Kidney (tissue), 14 donors: ENCODE data around the gene KIF11. TPM values are rescaled to one million over a fixed set of nuclear protein-coding genes. Genes with fewer than 3 reads are reported as not detected.

Experiments used
- DNase-seq, 5 donors: peaks; one replicate each; pipeline ENCODE4 v3.0.0-alpha.2; 2013 to 2020
- FAIRE-seq: peaks from 2 replicates; lab custom pipeline; 2012; peaks lifted over from hg19 to GRCh38; lab: Jason Lieb, UNC
- H3K27ac ChIP-seq, 2 donors: one replicate each; pipeline ENCODE4 v1.7.0; 2013; ENCODE audit warnings: low read depth in 2 of 2, low read length in 2 of 2, inconsistent platforms in 1 of 2
- H3K27me3 ChIP-seq: one replicate; pipeline ENCODE4 v1.7.1; 2013; ENCODE audit warnings: low read length, inconsistent platforms; ENCODE audit not compliant: control insufficient read depth, insufficient read depth
- H3K36me3 ChIP-seq, 3 donors: one replicate each; pipeline versions ENCODE4 v1.7.0 to v1.7.1; 2013; ENCODE audit warnings: low read length in 3 of 3, control low read depth in 1 of 3, inconsistent platforms in 1 of 3; ENCODE audit not compliant: insufficient read depth in 3 of 3, control insufficient read depth in 2 of 3
- H3K4me1 ChIP-seq, 3 donors: one replicate each; pipeline versions ENCODE4 v1.7.0 to v1.7.1; 2013; ENCODE audit warnings: low read length in 3 of 3, inconsistent platforms in 1 of 3, low read depth in 1 of 3; ENCODE audit not compliant: control insufficient read depth in 2 of 3, insufficient read depth in 2 of 3
- H3K4me3 ChIP-seq, 3 donors: one replicate each; pipeline versions ENCODE4 v1.7.0 to v1.8.1; 2013; ENCODE audit warnings: low read length in 3 of 3, control low read depth in 1 of 3, inconsistent platforms in 1 of 3
- H3K9ac ChIP-seq, 3 donors: one replicate each; pipeline versions ENCODE4 v1.7.0 to v1.7.1; 2013; ENCODE audit warnings: low read length in 3 of 3, control low read depth in 1 of 3, inconsistent platforms in 1 of 3
- H3K9me3 ChIP-seq, 3 donors: one replicate each; pipeline versions ENCODE4 v1.7.0 to v1.7.1; 2013; ENCODE audit warnings: low read length in 3 of 3, control low read depth in 1 of 3, inconsistent platforms in 1 of 3; ENCODE audit not compliant: control insufficient read depth in 2 of 3, insufficient read depth in 1 of 3
- intact Hi-C: fragments of 100-400 bp; cut with DNase I; formaldehyde crosslinking; loops from one replicate; pipeline ENCODE4 v1.11.1; 2022
- polyA plus RNA-seq: library from polyadenylated mRNA; stranded (reverse); fragments of 350-450 nt; fragmentation: Illumina TruSeq; extraction: RNeasy Lipid Tissue Mini Kit (QIAGEN cat#74804); gene quantifications from one replicate; pipeline ENCODE4 v1.2.3, GENCODE V29; 2014; ENCODE audit warnings: low read depth, low replicate concordance; ENCODE audit not compliant: insufficient read depth
- total RNA-seq: library from RNA; stranded (reverse); fragmentation: NEBNext Ultra II Directional; extraction: Animal tissue kit (Norgen Biotek cat#: 25700); gene quantifications from one replicate; pipeline ENCODE4 v1.2.1, GENCODE V29; 2021
- TF ChIP-seq, protein P1 (sequence below): IDR thresholded peaks from 3 replicates; pipeline ENCODE4 v1.5.1; 2012; ENCODE audit warnings: mild to moderate bottlenecking, moderate library complexity, borderline replicate concordance; ENCODE audit not compliant: insufficient read depth; ENCODE audit errors: extremely low read depth
- donor health status: control.
- donor health status: control.
- donor health status: control.
- donor health status: control.
- donor health status: control.
- donor health status: DM: yes; HTN: yes; CAD: no.
- donor health status: Normal renal cell carcinoma (clear cell type).

KIF11 gene
- total and polyA plus RNA-seq, 2 donors from 2014 or later, result 0.39 to 1.6 TPM

DNA sequence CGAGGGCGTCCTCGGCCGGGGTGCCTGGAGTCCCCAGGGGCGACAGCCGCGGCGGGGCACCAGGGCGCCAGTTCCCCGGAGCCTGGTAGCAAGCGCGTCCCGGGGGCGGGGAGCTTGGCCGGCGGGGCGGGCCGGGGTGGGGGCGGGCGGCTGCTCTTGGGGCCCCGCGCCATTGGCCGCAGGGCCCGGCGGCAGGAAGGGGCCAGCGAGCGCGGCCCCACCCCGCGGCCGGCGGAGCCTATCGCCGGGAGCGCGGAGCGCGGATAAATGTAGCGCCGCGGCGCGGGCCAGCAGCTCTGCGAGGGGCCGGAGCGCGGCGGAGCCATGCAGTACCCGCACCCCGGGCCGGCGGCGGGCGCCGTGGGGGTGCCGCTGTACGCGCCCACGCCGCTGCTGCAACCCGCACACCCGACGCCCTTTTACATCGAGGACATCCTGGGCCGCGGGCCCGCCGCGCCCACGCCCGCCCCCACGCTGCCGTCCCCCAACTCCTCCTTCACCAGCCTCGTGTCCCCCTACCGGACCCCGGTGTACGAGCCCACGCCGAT, 96.8 kb downstream of the KIF11 start, which contains the start of gene HHEX:
HHEX (plus strand) TSS at position 293 of the 548 bp plus-strand sequence; CDS start at position 325, 32 bp downstream.
- H3K4me3 ChIP-seq, result peak within 1 kb of the TSS; percentile 4 to 50 (median 43)
- FAIRE-seq (no peak), DNase-seq (peak in 4 of 5 donors; percentile 21 to 72 (median 50))
- intact Hi-C loops, result no loop called here
- H3K4me1 ChIP-seq, result no peaks in the 10 kb centered on the region
- H3K9me3 ChIP-seq, result peaks cover 0 to 4% (median 0%) of the 10 kb centered on the region in 3 donors
- no peak within 1 kb of the TSS for H3K9ac ChIP-seq
- H3K27ac ChIP-seq, result peak within 1 kb of the TSS; percentile 63 to 80
- peaks cover 47% of the 10 kb centered on the region for H3K27me3 ChIP-seq
- TF ChIP-seq, protein P1, sequence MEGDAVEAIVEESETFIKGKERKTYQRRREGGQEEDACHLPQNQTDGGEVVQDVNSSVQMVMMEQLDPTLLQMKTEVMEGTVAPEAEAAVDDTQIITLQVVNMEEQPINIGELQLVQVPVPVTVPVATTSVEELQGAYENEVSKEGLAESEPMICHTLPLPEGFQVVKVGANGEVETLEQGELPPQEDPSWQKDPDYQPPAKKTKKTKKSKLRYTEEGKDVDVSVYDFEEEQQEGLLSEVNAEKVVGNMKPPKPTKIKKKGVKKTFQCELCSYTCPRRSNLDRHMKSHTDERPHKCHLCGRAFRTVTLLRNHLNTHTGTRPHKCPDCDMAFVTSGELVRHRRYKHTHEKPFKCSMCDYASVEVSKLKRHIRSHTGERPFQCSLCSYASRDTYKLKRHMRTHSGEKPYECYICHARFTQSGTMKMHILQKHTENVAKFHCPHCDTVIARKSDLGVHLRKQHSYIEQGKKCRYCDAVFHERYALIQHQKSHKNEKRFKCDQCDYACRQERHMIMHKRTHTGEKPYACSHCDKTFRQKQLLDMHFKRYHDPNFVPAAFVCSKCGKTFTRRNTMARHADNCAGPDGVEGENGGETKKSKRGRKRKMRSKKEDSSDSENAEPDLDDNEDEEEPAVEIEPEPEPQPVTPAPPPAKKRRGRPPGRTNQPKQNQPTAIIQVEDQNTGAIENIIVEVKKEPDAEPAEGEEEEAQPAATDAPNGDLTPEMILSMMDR, result no peak
- H3K36me3 ChIP-seq, result no peaks in the 10 kb centered on the region

DNA sequence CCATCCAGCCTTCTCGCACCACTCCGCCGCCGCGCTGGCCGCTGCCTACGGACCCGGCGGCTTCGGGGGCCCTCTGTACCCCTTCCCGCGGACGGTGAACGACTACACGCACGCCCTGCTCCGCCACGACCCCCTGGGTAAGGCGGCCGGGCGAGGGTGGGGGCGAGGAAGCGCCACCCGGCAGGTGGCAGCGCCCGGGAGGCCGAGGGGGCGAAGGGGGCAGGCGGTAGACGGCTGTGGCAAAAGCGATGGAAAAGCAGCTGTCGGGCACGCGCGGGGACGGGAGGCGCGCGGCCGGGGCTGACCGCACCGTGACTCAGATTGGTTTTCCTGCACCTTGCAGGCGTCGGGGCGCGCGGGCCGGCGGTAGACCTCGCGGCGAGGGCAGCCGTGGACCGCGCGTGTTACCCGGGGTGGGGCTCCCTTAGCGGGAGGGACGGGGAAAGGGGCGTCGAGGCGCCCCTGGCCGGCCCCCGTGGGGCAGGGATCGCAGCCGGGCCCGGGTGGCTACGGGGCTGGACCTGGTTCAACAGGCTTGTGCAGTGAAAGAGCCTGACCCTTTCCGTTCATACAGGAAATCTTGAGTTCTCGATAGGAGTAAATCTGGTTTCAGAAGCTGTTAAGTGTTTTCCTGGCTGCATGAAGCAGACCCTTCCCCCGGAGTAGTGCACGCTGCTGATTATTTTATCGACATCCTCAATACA, 97.4 kb downstream of the KIF11 start:
- FAIRE-seq, result no peak

DNA sequence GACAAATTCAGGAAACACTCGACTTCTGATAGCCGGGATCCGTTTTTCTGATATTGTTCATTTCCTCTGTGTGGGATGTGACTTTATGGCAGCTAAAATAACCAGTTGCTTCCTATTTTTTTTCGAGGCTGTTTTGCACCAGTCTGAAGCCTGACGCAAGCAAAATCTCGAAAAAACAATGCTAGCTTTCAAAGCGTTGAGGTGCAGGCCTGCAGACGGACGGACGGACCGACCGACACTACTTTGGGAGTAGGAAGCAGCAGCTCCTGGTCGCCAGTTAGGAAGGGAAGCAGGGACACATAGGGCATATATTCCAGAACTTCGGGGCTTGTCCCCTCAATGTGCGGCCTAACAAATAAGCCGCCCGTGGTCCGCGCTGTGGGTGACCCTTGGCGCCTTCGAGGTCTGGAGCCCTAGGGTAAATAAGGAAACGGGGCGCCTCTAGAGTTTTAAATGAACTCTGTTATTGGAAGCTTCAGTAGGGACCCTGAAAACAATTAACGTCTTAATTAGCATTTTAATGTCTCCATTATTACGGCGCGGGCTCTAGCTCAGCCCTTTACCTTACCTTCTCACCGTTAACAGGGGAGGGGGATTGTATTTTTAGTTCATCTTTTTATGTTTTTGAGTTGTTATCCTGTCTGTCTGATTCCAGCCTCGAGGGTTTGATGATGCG, 98.1 kb downstream of the KIF11 start:
- Histone ChIP-seq H3K4me1 (no peaks in the 10 kb centered on the region), H3K36me3 (no peaks in the 10 kb centered on the region), H3K27ac (peak overlapping the region; percentile 71 to 77), H3K9me3 (peaks cover 0 to 4% (median 0%) of the 10 kb centered on the region in 3 donors), H3K4me3 (peak overlapping the region; percentile 4 to 47 (median 39)), H3K9ac (peak overlapping the region in 1 of 3 donors; percentile 26), H3K27me3 (peaks cover 57% of the 10 kb centered on the region)
- FAIRE-seq, result no peak
- TF ChIP-seq, protein P1, result no peak
- intact Hi-C loops, result no loop called here
- peak in 4 of 5 donors; percentile 47 to 66 (median 56) for DNase-seq

More for the DNA sequence above, 97.4 kb downstream of the KIF11 start:
- no peaks in the 10 kb centered on the region for H3K4me1 ChIP-seq
- H3K9ac ChIP-seq, result no peak overlapping the region
- peak overlapping the region; percentile 4 to 47 (median 39) for H3K4me3 ChIP-seq
- H3K27me3 ChIP-seq, result peaks cover 54% of the 10 kb centered on the region
- H3K36me3 ChIP-seq, result no peaks in the 10 kb centered on the region
- TF ChIP-seq, protein P1, result no peak
- intact Hi-C loops, result no loop called here
- peak; percentile 51 to 86 (median 69) for DNase-seq
- peaks cover 0 to 4% (median 0%) of the 10 kb centered on the region in 3 donors for H3K9me3 ChIP-seq
- H3K27ac ChIP-seq, result peak overlapping the region; percentile 63 to 80
